B cell (primary cell): ENCODE measurements around the gene KRTAP1-4. TPM values are rescaled to one million over a fixed set of nuclear protein-coding genes. Genes with fewer than 3 reads are reported as not detected.

ENCODE experiments used
- ATAC-seq: fragments of 200-7000 bp; cut with Tn5 transposase; one replicate; pipeline ENCODE4 v1.10.0; 2021; ENCODE audit warnings: low read depth, mild to moderate bottlenecking, moderate number of reproducible peaks, moderate library complexity
- CTCF ChIA-PET: fragments of 350-600 bp; sonication (Branson Sonifier 250); formaldehyde crosslinking; loops from one replicate; lab custom pipeline; 2021; ENCODE audit warnings: antibody characterized with exemption, inconsistent platforms; lab: Charles Lee
- POLR2A ChIA-PET: fragments of 350-600 bp; sonication (Branson Sonifier 250); formaldehyde crosslinking; loops from one replicate; lab custom pipeline; 2021; ENCODE audit warnings: antibody characterized with exemption; lab: Charles Lee
- DNase-seq: peaks from one replicate; pipeline ENCODE4 v3.0.0; 2013
- H2AFZ ChIP-seq: 2 replicates; pipeline ENCODE4 v1.6.1; 2012; ENCODE audit warnings: mild to moderate bottlenecking, low read depth, low read length; ENCODE audit not compliant: insufficient read depth, poor library complexity, severe bottlenecking
- H3K27ac ChIP-seq, 2 donors: 1 replicate in 1 of 2; 2 replicates in 1 of 2; pipeline ENCODE4 v1.5.1; 2012 to 2013; ENCODE audit warnings: low read length in 2 of 2, mild to moderate bottlenecking in 2 of 2, moderate library complexity in 1 of 2
- H3K27me3 ChIP-seq, 4 experiments: fragments of 200-600 bp in 1 of 4; sonication (generic) in 1 of 4; replicated peaks in 1 of 4; 1 replicate in 2 of 4; 2 replicates in 2 of 4; pipeline versions ENCODE4 v1.6.1 to v1.7.0; 2013 to 2016; ENCODE audit warnings: low read length in 3 of 4, mild to moderate bottlenecking in 2 of 4, mixed read lengths in 1 of 4, moderate library complexity in 1 of 4; ENCODE audit not compliant: insufficient read depth in 4 of 4, control insufficient read depth in 3 of 4; ENCODE audit errors: control extremely low read depth in 1 of 4
- H3K36me3 ChIP-seq, 2 experiments: replicated peaks in 1 of 2; 1 replicate in 1 of 2; 2 replicates in 1 of 2; pipeline versions ENCODE4 v1.6.1 to v1.7.1; 2013; ENCODE audit warnings: low read length in 1 of 2; ENCODE audit not compliant: insufficient read depth in 2 of 2, control insufficient read depth in 1 of 2; ENCODE audit errors: control extremely low read depth in 1 of 2, extremely low read depth in 1 of 2
- H3K4me1 ChIP-seq, 2 donors: fragments of 200-600 bp in 1 of 2; sonication (generic) in 1 of 2; 1 replicate in 1 of 2; 2 replicates in 1 of 2; pipeline versions ENCODE4 v1.5.1 to v1.6.1; 2013 to 2017; ENCODE audit warnings: low read length in 2 of 2; ENCODE audit not compliant: control insufficient read depth in 2 of 2, insufficient read depth in 2 of 2
- H3K4me2 ChIP-seq: replicated peaks from 2 replicates; pipeline ENCODE3; 2012; ENCODE audit warnings: mild to moderate bottlenecking, low read depth, low read length; ENCODE audit not compliant: poor library complexity, severe bottlenecking
- H3K4me3 ChIP-seq, 5 experiments: fragments of 200-600 bp in 1 of 5; sonication (generic) in 1 of 5; 1 replicate in 3 of 5; 2 replicates in 2 of 5; pipeline versions ENCODE4 v1.5.1 to v1.7.0; 2011 to 2016; ENCODE audit warnings: low read length in 4 of 5, mild to moderate bottlenecking in 4 of 5, low read depth in 2 of 5, control low read depth in 1 of 5, moderate library complexity in 1 of 5; ENCODE audit not compliant: insufficient read depth in 1 of 5; ENCODE audit errors: control extremely low read depth in 1 of 5, extremely low read depth in 1 of 5
- H3K79me2 ChIP-seq: fragments of 200-600 bp; sonication (generic); one replicate; pipeline ENCODE4 v1.6.0; 2016; ENCODE audit warnings: low read length; ENCODE audit not compliant: control insufficient read depth, insufficient read depth
- H3K9ac ChIP-seq: fragments of 200-600 bp; sonication (generic); 2 replicates; pipeline ENCODE4 v1.6.1; 2017; ENCODE audit warnings: mild to moderate bottlenecking, low read length, moderate library complexity
- H3K9me3 ChIP-seq, 3 donors: one replicate each; pipeline versions ENCODE4 v1.6.1 to v1.7.1; 2013; ENCODE audit warnings: low read length in 2 of 3; ENCODE audit not compliant: control insufficient read depth in 2 of 3, insufficient read depth in 1 of 3; ENCODE audit errors: control extremely low read depth in 1 of 3
- H4K20me1 ChIP-seq: 2 replicates; pipeline ENCODE4 v1.6.0; 2012; ENCODE audit warnings: mild to moderate bottlenecking, low read length; ENCODE audit not compliant: insufficient read depth, control insufficient read depth, poor library complexity, severe bottlenecking
- H3K27ac Mint-ChIP-seq: one replicate; pipeline ENCODE4 v1.8.0; 2021; ENCODE audit warnings: mixed read lengths
- H3K27me3 Mint-ChIP-seq: one replicate; pipeline ENCODE4 v1.8.0; 2021; ENCODE audit warnings: mixed read lengths
- H3K4me1 Mint-ChIP-seq: one replicate; pipeline ENCODE4 v1.8.0; 2021; ENCODE audit warnings: mixed read lengths
- H3K4me3 Mint-ChIP-seq: one replicate; pipeline ENCODE4 v1.8.0; 2021; ENCODE audit warnings: mixed read lengths
- H3K9me3 Mint-ChIP-seq: one replicate; pipeline ENCODE4 v1.8.0; 2022; ENCODE audit warnings: mixed read lengths; ENCODE audit not compliant: insufficient read depth
- EZH2 ChIP-seq: IDR thresholded peaks from 2 replicates; pipeline ENCODE4 v1.6.1; 2012; ENCODE audit warnings: borderline replicate concordance, low read depth, mild to moderate bottlenecking, moderate library complexity, low read length; ENCODE audit not compliant: insufficient read depth, poor library complexity, severe bottlenecking
- WGBS: methylation state at CpG from one replicate; pipeline ENCODE4 v1.1.5; 2013; ENCODE audit warnings: missing lambda C conversion rate; ENCODE audit not compliant: insufficient coverage; 5-methylcytosine and 5-hydroxymethylcytosine counted together
- intact Hi-C: fragments of 100-400 bp; cut with micrococcal nuclease; formaldehyde crosslinking; loops from one replicate; pipeline ENCODE4 v1.10.0; 2022
- polyA plus RNA-seq: library from polyadenylated mRNA; depleted of rRNA; stranded (reverse); fragments of >200 nt; gene quantifications from 2 replicates; pipeline ENCODE4 v1.2.3, GENCODE V29; 2012
- total RNA-seq, 2 donors: library from RNA; stranded (reverse); fragments of 120-200 nt in 1 of 2; gene quantifications; 1 replicate in 1 of 2; 2 replicates in 1 of 2; pipeline versions ENCODE4 v1.2.3 to v1.2.4, GENCODE V29; 2013 to 2022
- TF ChIP-seq, protein P1 (sequence below): fragments of 200-600 bp; IDR thresholded peaks from one replicate; pipeline ENCODE4 v1.8.0; 2022; ENCODE audit warnings: antibody characterized with exemption, mild to moderate bottlenecking

The KRTAP1-4 gene
- total and polyA plus RNA-seq, 2 donors (not counting 1 experiment from before 2014, with no cell fraction given) = not detected

DNA sequence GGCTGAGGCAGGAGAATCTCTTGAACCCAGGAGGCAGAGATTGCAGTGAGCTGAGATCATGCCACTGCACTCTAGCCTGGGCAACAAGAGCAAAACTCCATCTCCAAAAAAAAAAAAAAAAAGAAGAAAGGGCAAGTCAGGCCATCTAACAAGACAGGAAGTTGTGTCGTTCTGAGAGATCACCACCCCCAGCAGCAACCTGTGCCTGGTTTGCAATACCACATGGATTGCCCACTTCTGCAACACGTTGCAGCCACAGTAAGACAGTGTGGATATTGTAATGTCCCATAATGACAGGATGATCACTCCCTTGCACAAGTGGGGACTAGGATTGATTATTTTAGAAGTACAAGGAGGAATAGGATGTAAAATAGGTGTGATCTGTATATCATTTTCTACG, 39.0 kb upstream of the KRTAP1-4 start:
- 100% methylated on average over 1 of the region's 3 CpGs for WGBS
- Histone ChIP-seq H4K20me1 (no peaks in the 10 kb centered on the region), H3K79me2 (no peaks in the 10 kb centered on the region), H3K36me3 (no peaks in the 10 kb centered on the region), H3K4me1 (no peaks in the 10 kb centered on the region), H2AFZ (no peak overlapping the region), H3K27ac (no peak overlapping the region), H3K9me3 (no peaks in the 10 kb centered on the region), H3K9ac (no peak overlapping the region), H3K27me3 (no peaks in the 10 kb centered on the region), H3K4me2 (no peak overlapping the region), H3K4me3 (no peak overlapping the region)
- ATAC-seq (no peak), DNase-seq (no peak)
- Mint-ChIP-seq H3K27ac (no peak overlapping the region), H3K4me3 (no peak overlapping the region), H3K9me3 (no peaks in the 10 kb centered on the region), H3K4me1 (no peaks in the 10 kb centered on the region), H3K27me3 (peaks cover 12% of the 10 kb centered on the region)
- intact Hi-C loops = no loop called here
- TF ChIP-seq, protein P1, sequence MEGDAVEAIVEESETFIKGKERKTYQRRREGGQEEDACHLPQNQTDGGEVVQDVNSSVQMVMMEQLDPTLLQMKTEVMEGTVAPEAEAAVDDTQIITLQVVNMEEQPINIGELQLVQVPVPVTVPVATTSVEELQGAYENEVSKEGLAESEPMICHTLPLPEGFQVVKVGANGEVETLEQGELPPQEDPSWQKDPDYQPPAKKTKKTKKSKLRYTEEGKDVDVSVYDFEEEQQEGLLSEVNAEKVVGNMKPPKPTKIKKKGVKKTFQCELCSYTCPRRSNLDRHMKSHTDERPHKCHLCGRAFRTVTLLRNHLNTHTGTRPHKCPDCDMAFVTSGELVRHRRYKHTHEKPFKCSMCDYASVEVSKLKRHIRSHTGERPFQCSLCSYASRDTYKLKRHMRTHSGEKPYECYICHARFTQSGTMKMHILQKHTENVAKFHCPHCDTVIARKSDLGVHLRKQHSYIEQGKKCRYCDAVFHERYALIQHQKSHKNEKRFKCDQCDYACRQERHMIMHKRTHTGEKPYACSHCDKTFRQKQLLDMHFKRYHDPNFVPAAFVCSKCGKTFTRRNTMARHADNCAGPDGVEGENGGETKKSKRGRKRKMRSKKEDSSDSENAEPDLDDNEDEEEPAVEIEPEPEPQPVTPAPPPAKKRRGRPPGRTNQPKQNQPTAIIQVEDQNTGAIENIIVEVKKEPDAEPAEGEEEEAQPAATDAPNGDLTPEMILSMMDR = no peak
- no peak for TF ChIP-seq EZH2
- ChIA-PET POLR2A (no interaction called here), CTCF (no interaction called here)

DNA sequence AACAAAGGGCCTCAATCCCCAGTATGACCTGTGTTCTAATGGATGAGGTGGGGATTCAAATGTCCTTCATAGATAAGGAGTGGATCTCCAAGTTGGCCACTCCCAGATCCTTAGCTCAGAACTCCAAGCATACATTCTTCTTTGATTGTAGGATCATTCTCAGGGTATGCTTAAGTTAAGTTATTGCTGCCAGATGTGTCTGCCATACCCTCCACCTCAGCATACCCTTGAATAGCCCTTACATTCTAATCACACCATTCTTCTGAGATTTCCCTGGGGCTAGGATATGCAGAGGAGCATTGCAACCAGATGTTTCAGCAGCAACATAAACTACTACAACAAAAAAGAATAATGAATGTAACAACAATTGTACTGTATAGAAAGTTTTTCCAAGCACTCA, 37.3 kb upstream of the KRTAP1-4 start:
- CTCF ChIA-PET = no interaction called here

More for the DNA sequence above, 37.3 kb upstream of the KRTAP1-4 start:
- intact Hi-C loops = no loop called here
- H4K20me1 ChIP-seq = no peaks in the 10 kb centered on the region
- Mint-ChIP-seq H3K27me3 (peaks cover 14% of the 10 kb centered on the region), H3K4me1 (no peaks in the 10 kb centered on the region), H3K4me3 (no peak overlapping the region), H3K27ac (no peak overlapping the region), H3K9me3 (no peaks in the 10 kb centered on the region)
- no peaks in the 10 kb centered on the region for H3K36me3 ChIP-seq
- H3K4me2 ChIP-seq = no peak overlapping the region
- no peak overlapping the region for H2AFZ ChIP-seq
- no peaks in the 10 kb centered on the region for H3K79me2 ChIP-seq
- H3K27me3 ChIP-seq = peaks cover 0 to 4% (median 0%) of the 10 kb centered on the region in 4 experiments
- H3K9me3 ChIP-seq = no peaks in the 10 kb centered on the region
- POLR2A ChIA-PET = no interaction called here
- H3K4me3 ChIP-seq = no peak overlapping the region
- H3K4me1 ChIP-seq = no peaks in the 10 kb centered on the region
- no peak for ATAC-seq
- no peak overlapping the region for H3K27ac ChIP-seq
- no peak overlapping the region for H3K9ac ChIP-seq
- DNase-seq = no peak
- TF ChIP-seq, protein P1 = no peak
- TF ChIP-seq EZH2 = no peak
